NCI-H748 (cell line): ENCODE measurements around the gene PRMT2.
"Not testable (repeated sequence)": the region's sequence is repeated elsewhere in the genome, so short reads cannot be mapped to it uniquely, and the experiment has no call there.

Experiments used
- DNase-seq: peaks from one replicate; lab custom pipeline; 2025; ENCODE audit not compliant: unreplicated experiment; lab: John Stamatoyannopoulos, UW

PRMT2 gene

GRCh38 chr21:46666941-46667740 is 31.7 kb downstream of the PRMT2 start:
- DNase-seq: peak; percentile 60

DNA sequence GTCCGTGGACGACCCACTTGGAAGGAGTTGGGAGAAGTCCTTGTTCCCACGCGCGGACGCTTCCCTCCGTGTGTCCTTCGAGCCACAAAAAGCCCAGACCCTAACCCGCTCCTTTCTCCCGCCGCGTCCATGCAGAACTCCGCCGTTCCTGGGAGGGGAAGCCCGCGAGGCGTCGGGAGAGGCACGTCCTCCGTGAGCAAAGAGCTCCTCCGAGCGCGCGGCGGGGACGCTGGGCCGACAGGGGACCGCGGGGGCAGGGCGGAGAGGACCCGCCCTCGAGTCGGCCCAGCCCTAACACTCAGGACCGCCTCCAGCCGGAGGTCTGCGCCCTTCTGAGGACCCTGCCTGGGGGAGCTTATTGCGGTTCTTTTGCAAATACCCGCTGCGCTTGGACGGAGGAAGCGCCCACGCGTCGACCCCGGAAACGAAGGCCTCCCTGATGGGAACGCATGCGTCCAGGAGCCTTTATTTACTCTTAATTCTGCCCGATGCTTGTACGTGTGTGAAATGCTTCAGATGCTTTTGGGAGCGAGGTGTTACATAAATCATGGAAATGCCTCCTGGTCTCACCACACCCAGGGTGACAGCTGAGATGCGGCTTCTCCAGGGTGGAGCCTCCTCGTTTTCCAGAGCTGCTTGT is 32.4 kb downstream of the PRMT2 start:
- peak; percentile 76 for DNase-seq

DNA sequence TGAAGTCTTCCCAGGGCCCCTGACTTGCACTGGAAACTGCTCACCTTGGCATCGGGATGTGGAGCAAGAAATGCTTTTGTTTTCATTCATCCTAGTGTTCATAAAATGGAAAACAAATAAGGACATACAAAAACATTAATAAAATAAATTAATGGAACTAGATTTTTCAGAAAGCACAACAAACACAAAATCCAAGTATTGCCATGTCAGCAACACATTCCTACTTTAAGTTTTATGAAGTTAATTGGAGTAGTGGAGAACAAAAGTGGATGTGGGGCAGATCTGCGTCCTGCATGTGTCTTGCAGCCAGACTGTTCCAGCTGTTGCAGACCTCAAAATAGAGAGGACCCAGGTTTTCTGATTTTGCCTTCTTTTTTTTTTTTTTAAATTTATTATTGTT is 32.9 kb downstream of the PRMT2 start:
- DNase-seq: no peak

- DNase-seq: not testable (repeated sequence)
These were observed 33.4 kb downstream of the PRMT2 start for GRCh38 chr21:46668904-46669303.

GRCh38 chr21:46674430-46675007 is 39.0 kb downstream of the PRMT2 start:
- no peak for DNase-seq

DNA sequence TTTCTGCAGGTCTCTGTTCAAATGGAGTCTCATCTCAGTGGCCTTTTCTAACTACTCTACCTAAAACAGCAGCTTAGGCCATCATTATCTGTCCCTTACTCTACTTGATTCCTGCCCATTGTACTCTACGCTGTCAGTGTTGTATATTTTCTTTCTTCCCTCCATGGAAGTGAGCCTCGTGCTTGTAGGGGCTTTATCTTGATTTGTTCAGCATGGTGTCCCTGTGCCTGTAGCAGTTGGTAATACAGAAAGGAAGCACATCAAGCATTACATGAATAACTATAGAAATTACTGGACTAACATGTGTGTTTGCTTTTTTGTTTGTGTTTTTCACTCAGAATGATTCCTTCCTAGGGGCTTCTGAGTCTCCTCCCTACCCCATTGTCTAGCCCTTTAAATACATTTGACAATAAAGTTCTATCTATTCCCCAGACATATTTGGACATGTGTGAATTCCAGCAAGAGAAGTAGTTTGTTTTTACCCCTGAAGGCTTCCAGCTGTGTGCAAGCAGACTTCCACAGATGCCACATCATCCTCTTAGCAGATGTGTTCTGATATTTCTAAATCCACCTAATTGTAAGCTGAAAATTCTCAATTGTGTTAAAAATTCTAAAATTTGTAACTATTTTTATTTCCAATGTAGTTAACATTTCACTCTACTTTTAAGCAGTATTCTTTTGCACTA is 40.3 kb downstream of the PRMT2 start:
- no peak for DNase-seq

GRCh38 chr21:46676542-46676941 is 41.1 kb downstream of the PRMT2 start:
- DNase-seq: not testable (repeated sequence)

GRCh38 chr21:46681593-46681992 is 46.1 kb downstream of the PRMT2 start:
- not testable (repeated sequence) for DNase-seq

DNA sequence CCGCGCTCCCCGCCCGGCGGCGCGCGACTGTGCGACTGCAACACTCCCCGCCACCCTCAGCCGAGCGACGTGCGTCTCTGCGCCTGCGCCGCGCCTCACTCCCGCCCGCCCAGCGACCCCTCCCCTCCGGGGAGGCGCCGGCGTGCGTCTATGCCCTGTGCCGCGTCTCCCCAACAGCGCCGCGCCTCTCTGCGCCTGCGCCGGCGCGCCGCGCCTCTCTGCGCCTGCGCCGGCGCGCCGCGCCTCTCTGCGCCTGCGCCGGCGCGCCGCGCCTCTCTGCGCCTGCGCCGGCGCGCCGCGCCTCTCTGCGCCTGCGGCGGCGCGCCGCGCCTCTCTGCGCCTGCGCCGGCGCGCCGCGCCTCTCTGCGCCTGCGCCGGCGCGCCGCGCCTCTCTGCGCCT is 63.2 kb downstream of the PRMT2 start:
- not testable (repeated sequence) for DNase-seq

- not testable (repeated sequence) for DNase-seq
These were observed 63.6 kb downstream of the PRMT2 start for GRCh38 chr21:46699104-46699503.
